Measurements from ENCODE around the gene HNF1B. TPM values are rescaled to one million over a fixed set of nuclear protein-coding genes. Genes with fewer than 3 reads are reported as not detected.

Gene HNF1B
- total RNA-seq, 2 experiments from 2014 or later: 0.30 TPM; not detected in 1

DNA sequence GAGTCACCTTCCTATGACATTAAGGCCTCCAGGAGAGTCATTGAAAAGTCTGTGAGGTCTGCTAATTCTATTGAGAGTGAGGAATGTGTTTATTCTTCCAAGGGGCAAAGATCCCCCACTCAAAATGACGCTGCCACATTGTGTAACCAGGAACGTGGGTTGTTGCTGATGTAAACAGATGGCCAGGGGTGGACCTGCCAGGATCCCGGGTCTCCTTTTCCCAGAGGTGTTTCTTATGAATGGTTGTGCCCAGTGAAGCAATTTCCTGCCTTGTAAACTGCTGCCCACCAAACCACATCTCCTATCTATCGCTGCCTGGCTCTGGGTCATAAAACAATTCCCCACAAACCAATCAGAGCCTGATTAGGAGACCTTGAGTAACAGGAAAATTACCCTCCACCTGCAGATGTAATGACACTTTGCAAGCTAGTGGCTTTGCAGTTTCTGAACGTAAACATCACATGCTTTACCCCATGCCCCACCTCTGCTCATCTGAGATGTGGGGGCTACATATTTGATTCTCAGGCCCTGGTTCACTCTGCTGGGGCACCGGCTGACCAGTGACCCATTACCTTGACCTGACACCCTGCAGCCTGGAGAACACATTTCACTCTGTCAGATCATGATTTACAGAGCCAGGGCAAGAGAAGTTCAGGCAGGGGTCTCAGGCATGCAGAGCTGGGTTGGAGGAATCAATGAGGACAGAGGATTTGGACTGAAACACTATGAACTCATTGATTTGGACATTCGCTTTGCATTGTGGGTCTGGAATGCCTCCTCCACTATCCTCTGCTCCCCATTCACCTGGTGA lies 68.5 kb downstream of the HNF1B start:
- POLR2A ChIA-PET: no interaction called here
- no peak for DNase-seq
- Mint-ChIP-seq H3K36me3 (no peaks in the 10 kb centered on the region), H3K4me3 (no peak overlapping the region), H3K4me1 (peaks cover 7% of the 10 kb centered on the region), H3K27ac (no peak overlapping the region), H3K9me3 (peaks cover 2% of the 10 kb centered on the region), H3K27me3 (peaks cover 26% of the 10 kb centered on the region)
- no peak for ATAC-seq (ENCODE audit: low read depth)

- Mint-ChIP-seq H3K4me1 (peaks cover 7% of the 10 kb centered on the region), H3K27me3 (peaks cover 24% of the 10 kb centered on the region), H3K9me3 (peaks cover 2% of the 10 kb centered on the region), H3K4me3 (no peak overlapping the region), H3K27ac (no peak overlapping the region), H3K36me3 (no peaks in the 10 kb centered on the region)
- no peak for DNase-seq
- ATAC-seq (ENCODE audit: low read depth): no peak
- POLR2A ChIA-PET: no interaction called here
Measured at GRCh38 chr17:37674511-37674910, 70.3 kb downstream of the HNF1B start.

DNA sequence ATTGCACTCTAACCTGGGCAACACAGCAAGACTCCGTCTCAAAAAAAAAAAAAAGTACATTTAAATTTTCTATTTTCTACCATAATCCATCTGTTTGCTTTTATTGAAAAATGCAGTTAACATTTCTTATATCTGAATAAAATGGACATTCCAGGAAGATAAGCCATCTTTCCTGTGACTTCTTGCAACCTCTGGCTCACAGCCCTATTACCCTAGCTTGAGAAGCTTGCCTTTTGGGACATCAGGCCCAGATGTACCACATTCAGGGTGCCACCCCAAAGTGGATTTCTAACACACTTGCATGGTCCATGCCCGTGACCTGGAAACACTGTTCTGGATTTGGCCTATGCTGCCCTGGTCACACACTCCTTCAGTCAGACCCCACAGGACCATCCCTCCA lies 71.5 kb downstream of the HNF1B start:
- Mint-ChIP-seq H3K4me3 (no peak overlapping the region), H3K36me3 (no peaks in the 10 kb centered on the region), H3K27ac (no peak overlapping the region), H3K4me1 (peaks cover 7% of the 10 kb centered on the region), H3K9me3 (peaks cover under 1% of the 10 kb centered on the region), H3K27me3 (peaks cover 17% of the 10 kb centered on the region)
- POLR2A ChIA-PET: no interaction called here
- ATAC-seq (ENCODE audit: low read depth) (no peak), DNase-seq (no peak)

DNA sequence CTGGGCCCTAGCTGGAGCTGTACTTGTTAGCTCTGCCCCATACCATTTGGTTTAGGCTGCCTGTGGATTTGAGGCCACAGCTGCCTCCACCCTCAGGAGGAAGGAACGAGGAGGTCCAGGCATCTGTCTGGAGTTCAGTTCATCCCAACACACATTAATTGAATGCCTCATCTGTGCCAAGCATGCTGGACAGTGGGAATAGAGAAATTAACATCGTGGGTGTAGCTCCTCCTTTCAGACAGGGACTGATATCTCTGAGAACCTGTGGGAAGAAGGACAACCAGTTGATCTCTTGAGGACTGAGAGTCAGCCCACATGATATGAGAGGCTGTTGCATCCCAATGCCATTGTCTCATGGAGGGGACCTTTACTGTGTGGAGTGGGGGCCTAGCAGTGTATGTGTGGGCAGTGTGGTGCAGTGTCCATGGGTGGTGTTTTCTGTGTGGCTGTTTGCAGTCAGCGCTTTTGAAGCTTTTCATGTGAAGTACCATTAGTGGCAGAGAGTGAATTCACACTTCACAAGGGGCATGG lies 72.2 kb downstream of the HNF1B start:
- ATAC-seq (ENCODE audit: low read depth): no peak
- DNase-seq: no peak
- Mint-ChIP-seq H3K27me3 (peaks cover 15% of the 10 kb centered on the region), H3K4me1 (peaks cover 7% of the 10 kb centered on the region), H3K9me3 (no peaks in the 10 kb centered on the region), H3K36me3 (no peaks in the 10 kb centered on the region), H3K4me3 (no peak overlapping the region), H3K27ac (no peak overlapping the region)
- POLR2A ChIA-PET: no interaction called here

DNA sequence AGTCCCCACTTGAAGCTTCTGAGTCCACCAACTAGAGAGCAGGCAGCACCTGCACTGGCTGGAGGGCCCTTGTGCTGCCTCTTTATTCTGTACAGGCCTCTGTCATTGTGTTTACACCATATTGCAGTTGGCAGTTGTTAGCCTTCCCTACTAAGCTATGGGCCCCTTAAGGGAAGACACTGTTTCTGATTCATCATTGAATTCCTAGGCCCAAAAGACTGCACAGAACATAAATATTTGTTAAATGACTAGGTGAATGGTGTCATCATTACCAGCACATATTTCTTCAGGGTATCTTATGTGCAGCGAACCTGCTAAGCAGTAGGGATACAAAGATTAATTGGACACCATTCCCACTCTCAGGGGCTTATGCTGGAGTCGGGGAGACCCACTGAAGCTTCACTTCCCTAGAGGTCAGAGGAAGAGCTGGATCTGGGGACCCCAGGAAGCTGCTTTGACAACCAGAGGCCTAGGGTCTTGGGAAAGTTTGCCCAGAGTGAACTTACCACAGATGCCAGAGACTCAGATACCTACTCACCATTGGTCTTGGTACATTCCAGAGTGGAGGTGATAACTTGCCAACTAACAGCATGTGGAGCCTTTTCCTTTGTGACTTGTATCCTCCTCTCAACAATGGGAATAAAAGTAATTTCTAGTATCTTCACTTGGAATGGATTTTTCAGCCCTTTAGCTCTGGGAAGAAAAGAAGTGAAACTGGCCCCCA lies 72.9 kb downstream of the HNF1B start:
- H3K36me3 Mint-ChIP-seq: no peaks in the 10 kb centered on the region
- H3K9me3 Mint-ChIP-seq: no peaks in the 10 kb centered on the region
- POLR2A ChIA-PET: no interaction called here
- peaks cover 7% of the 10 kb centered on the region for H3K4me1 Mint-ChIP-seq
- H3K4me3 Mint-ChIP-seq: no peak overlapping the region
- no peak overlapping the region for H3K27ac Mint-ChIP-seq
- H3K27me3 Mint-ChIP-seq: peaks cover 11% of the 10 kb centered on the region
- ATAC-seq (ENCODE audit: low read depth) (no peak), DNase-seq (no peak)

- H3K4me3 Mint-ChIP-seq: no peak overlapping the region
- H3K4me1 Mint-ChIP-seq: peaks cover 3% of the 10 kb centered on the region
- H3K9me3 Mint-ChIP-seq: no peaks in the 10 kb centered on the region
- no peaks in the 10 kb centered on the region for H3K36me3 Mint-ChIP-seq
- DNase-seq (no peak), ATAC-seq (ENCODE audit: low read depth) (no peak)
- POLR2A ChIA-PET: no interaction called here
- H3K27ac Mint-ChIP-seq: no peak overlapping the region
- peaks cover 7% of the 10 kb centered on the region for H3K27me3 Mint-ChIP-seq
Measured at GRCh38 chr17:37671028-37671823, 73.6 kb downstream of the HNF1B start.

DNA sequence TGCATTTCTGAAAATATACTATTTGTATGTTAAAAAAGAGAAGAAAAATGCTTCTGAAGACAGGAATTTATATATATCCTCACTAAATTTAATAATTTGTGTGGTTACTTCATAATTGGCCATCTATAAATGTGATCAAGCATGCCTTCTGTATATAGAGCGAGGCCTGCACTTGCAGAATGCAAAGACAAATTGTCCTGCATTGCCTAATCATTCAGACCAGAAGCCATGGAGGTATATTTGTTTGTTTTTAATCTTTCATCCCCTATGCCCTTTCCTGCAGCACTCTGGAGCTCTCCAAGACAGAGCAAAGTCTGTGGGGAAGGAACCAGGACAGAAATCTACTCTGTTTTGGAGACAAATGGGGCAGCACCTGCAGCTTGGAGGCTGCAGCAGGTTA lies 77.8 kb downstream of the HNF1B start:
- Mint-ChIP-seq H3K4me1 (no peaks in the 10 kb centered on the region), H3K4me3 (no peak overlapping the region), H3K27ac (no peak overlapping the region), H3K36me3 (no peaks in the 10 kb centered on the region), H3K27me3 (peaks cover 2% of the 10 kb centered on the region), H3K9me3 (no peaks in the 10 kb centered on the region)
- POLR2A ChIA-PET: no interaction called here
- ATAC-seq (ENCODE audit: low read depth): no peak
- no peak for DNase-seq

GRCh38 chr17:37664214-37664613 lies 80.6 kb downstream of the HNF1B start:
- Mint-ChIP-seq H3K4me1 (no peaks in the 10 kb centered on the region), H3K27me3 (peaks cover 17% of the 10 kb centered on the region), H3K36me3 (no peaks in the 10 kb centered on the region), H3K9me3 (no peaks in the 10 kb centered on the region), H3K27ac (no peak overlapping the region), H3K4me3 (no peak overlapping the region)
- no peak for DNase-seq
- no peak for ATAC-seq (ENCODE audit: low read depth)
- POLR2A ChIA-PET: no interaction called here

- no peak for ATAC-seq (ENCODE audit: low read depth)
- POLR2A ChIA-PET: no interaction called here
Measured at GRCh38 chr17:37662353-37662752, 82.5 kb downstream of the HNF1B start.

GRCh38 chr17:37661400-37662014 lies 83.4 kb downstream of the HNF1B start:
- POLR2A ChIA-PET: no interaction called here
- H3K27me3 Mint-ChIP-seq: peaks cover 19% of the 10 kb centered on the region
- DNase-seq (no peak), ATAC-seq (ENCODE audit: low read depth) (no peak)
- no peaks in the 10 kb centered on the region for H3K36me3 Mint-ChIP-seq
- H3K9me3 Mint-ChIP-seq: no peaks in the 10 kb centered on the region
- H3K4me1 Mint-ChIP-seq: no peaks in the 10 kb centered on the region
- no peak overlapping the region for H3K4me3 Mint-ChIP-seq
- no peak overlapping the region for H3K27ac Mint-ChIP-seq

More at GRCh38 chr17:37662353-37662752, 82.5 kb downstream of the HNF1B start:
- H3K36me3 Mint-ChIP-seq: no peaks in the 10 kb centered on the region
- no peak for DNase-seq
- peaks cover 19% of the 10 kb centered on the region for H3K27me3 Mint-ChIP-seq
- no peaks in the 10 kb centered on the region for H3K9me3 Mint-ChIP-seq
- H3K27ac Mint-ChIP-seq: no peak overlapping the region
- no peaks in the 10 kb centered on the region for H3K4me1 Mint-ChIP-seq
- no peak overlapping the region for H3K4me3 Mint-ChIP-seq

- ATAC-seq (ENCODE audit: low read depth) (no peak), DNase-seq (no peak)
- H3K27me3 Mint-ChIP-seq: peaks cover 19% of the 10 kb centered on the region
- no peaks in the 10 kb centered on the region for H3K9me3 Mint-ChIP-seq
- no peak overlapping the region for H3K4me3 Mint-ChIP-seq
- no peak overlapping the region for H3K27ac Mint-ChIP-seq
- POLR2A ChIA-PET: no interaction called here
- no peaks in the 10 kb centered on the region for H3K36me3 Mint-ChIP-seq
- no peaks in the 10 kb centered on the region for H3K4me1 Mint-ChIP-seq
Measured at GRCh38 chr17:37659925-37660324, 84.9 kb downstream of the HNF1B start.

- ATAC-seq (ENCODE audit: low read depth) (no peak), DNase-seq (no peak)
- H3K27me3 Mint-ChIP-seq: peaks cover 33% of the 10 kb centered on the region
- H3K36me3 Mint-ChIP-seq: no peaks in the 10 kb centered on the region
- H3K9me3 Mint-ChIP-seq: no peaks in the 10 kb centered on the region
- H3K4me3 Mint-ChIP-seq: no peak overlapping the region
- POLR2A ChIA-PET: no interaction called here
- no peaks in the 10 kb centered on the region for H3K4me1 Mint-ChIP-seq
- H3K27ac Mint-ChIP-seq: no peak overlapping the region
Measured at GRCh38 chr17:37657202-37657601, 87.7 kb downstream of the HNF1B start.

GRCh38 chr17:37651849-37652248 lies 93.0 kb downstream of the HNF1B start:
- POLR2A ChIA-PET: no interaction called here
- Mint-ChIP-seq H3K27ac (no peak overlapping the region), H3K9me3 (no peaks in the 10 kb centered on the region), H3K4me1 (peaks cover 1% of the 10 kb centered on the region), H3K36me3 (no peaks in the 10 kb centered on the region), H3K27me3 (peaks cover 48% of the 10 kb centered on the region), H3K4me3 (no peak overlapping the region)
- ATAC-seq (ENCODE audit: low read depth): no peak
- DNase-seq: no peak

All from activated naive CD8-positive, alpha-beta T cell treated with anti-CD3 and anti-CD28 coated beads, Interleukin-2, amount 10 ng/mL, durations not matched to agents 7 days and 5 days (primary cell).